Fibroblast of mammary gland (primary cell): ENCODE measurements around the gene RASAL3.

Source experiments
- DNase-seq: peaks from one replicate; pipeline ENCODE4 v3.0.0-alpha.2; 2010; ENCODE audit warnings: low read depth
- H3K4me3 ChIP-seq: 2 replicates; pipeline ENCODE4 v1.5.1; 2011; ENCODE audit warnings: low read depth, mild to moderate bottlenecking, low read length, moderate library complexity; ENCODE audit not compliant: control insufficient read depth
- CTCF ChIP-seq: conservative IDR thresholded peaks from 2 replicates; pipeline ENCODE4 v1.5.1; 2011; ENCODE audit warnings: low read depth, low read length, inconsistent platforms; ENCODE audit not compliant: control insufficient read depth, insufficient read depth

The RASAL3 gene

GRCh38 chr19:15471639-15472101, 7.3 kb upstream of the RASAL3 start:
- no peak overlapping the region for H3K4me3 ChIP-seq
- no peak for DNase-seq
- TF ChIP-seq CTCF, result no peak

- TF ChIP-seq CTCF, result no peak
- H3K4me3 ChIP-seq, result no peak overlapping the region
These were observed 5.4 kb upstream of the RASAL3 start for GRCh38 chr19:15469513-15470297.

GRCh38 chr19:15468675-15469512, 4.5 kb upstream of the RASAL3 start:
- no peak overlapping the region for H3K4me3 ChIP-seq
- no peak for DNase-seq
- no peak for TF ChIP-seq CTCF

More at GRCh38 chr19:15469513-15470297, 5.4 kb upstream of the RASAL3 start:
- DNase-seq, result no peak

GRCh38 chr19:15467734-15468214, 3.4 kb upstream of the RASAL3 start:
- no peak for TF ChIP-seq CTCF
- no peak overlapping the region for H3K4me3 ChIP-seq
- no peak for DNase-seq

GRCh38 chr19:15466851-15467733, 2.7 kb upstream of the RASAL3 start:
- peak; percentile 39 for DNase-seq
- H3K4me3 ChIP-seq, result no peak overlapping the region
- TF ChIP-seq CTCF, result no peak

- no peak for DNase-seq
- H3K4me3 ChIP-seq, result no peak overlapping the region
These were observed 428 bp downstream of the RASAL3 start for GRCh38 chr19:15463861-15464371.

More at GRCh38 chr19:15463861-15464371, 428 bp downstream of the RASAL3 start:
- no peak for TF ChIP-seq CTCF
